ENCODE measurements around the gene EIF6. TPM values are rescaled to one million over a fixed set of nuclear protein-coding genes. Genes with fewer than 3 reads are reported as not detected.

Gene EIF6
- total and polyA plus RNA-seq, 2 of the 8 experiments (the other 6 are each of a cell fraction or from before 2014, with no cell fraction given) = 184 to 319 TPM

- TF ChIP-seq CHD7 (IDR thresholded peaks at IDR 0.05; ENCODE audit: insufficient replicate concordance, low read length) (no peak), ATF2 (IDR thresholded peaks at IDR 0.05; ENCODE audit: low read length) (no peak), HDAC2 (IDR thresholded peaks at IDR 0.05; ENCODE audit: borderline replicate concordance in 1 of 2, low read depth in 2 of 2, low read length in 2 of 2) (no peak), USF2 (IDR thresholded peaks at IDR 0.05; ENCODE audit: low read length) (no peak), CBX5 (IDR thresholded peaks at IDR 0.05; ENCODE audit: low read depth, low read length) (no peak), CREB1 (IDR thresholded peaks at IDR 0.05) (no peak), SIX5 (IDR thresholded peaks at IDR 0.05; ENCODE audit: low read depth, low read length) (no peak), CBX8 (IDR thresholded peaks at IDR 0.05; ENCODE audit: borderline replicate concordance, low read depth, low read length) (no peak), NRF1 (IDR thresholded peaks at IDR 0.05; ENCODE audit: low read depth, low read length) (no peak)
These were observed 5.5 kb downstream of the EIF6 start (continued) for GRCh38 chr20:35279040-35279439.

Measured in H1 (cell line).